HCT116 (cell line): ENCODE measurements around the gene HELLS. TPM values are rescaled to one million over a fixed set of nuclear protein-coding genes. Genes with fewer than 3 reads are reported as not detected.

ENCODE experiments used
- ATAC-seq: fragments of 200-7000 bp; cut with Tn5 transposase; 2 replicates; pipeline ENCODE4 v1.9.1; 2020; ENCODE audit warnings: mild to moderate bottlenecking, moderate library complexity
- BruUV-seq: library from RNA; stranded (reverse); fragments of 400-500 nt; replicated peaks from 2 replicates; lab custom pipeline; 2021; lab: Mats Ljungman, UMichigan
- CTCF ChIA-PET: fragments of 300-600 bp; sonication (Branson Sonifier 250); formaldehyde crosslinking; loops from one replicate; lab custom pipeline; 2021; ENCODE audit warnings: antibody characterized with exemption; lab: Charles Lee
- POLR2A ChIA-PET: fragments of 300-600, 350-600 bp; sonication (Branson Sonifier 250); formaldehyde crosslinking; loops from one replicate; lab custom pipeline; 2021; ENCODE audit warnings: antibody characterized with exemption; lab: Charles Lee
- RAD21 ChIA-PET, 2 experiments: fragments of 300-600 bp; sonication (Branson Sonifier 250); formaldehyde crosslinking; loops; one replicate each; lab custom pipeline; 2023; ENCODE audit warnings: low total read pairs in 2 of 2; ENCODE audit not compliant: uncharacterized antibody in 2 of 2, unreplicated experiment in 2 of 2, low non-redundant PET in 1 of 2; lab: Charles Lee
- DNase-seq: peaks from one replicate; pipeline ENCODE4 v3.0.0-alpha.2; 2010; ENCODE audit warnings: low read depth, low spot score
- H2AFZ ChIP-seq: fragments of 200-600 bp; shearing (Covaris generic), sonication (generic); 2 replicates; pipeline ENCODE4 v1.6.1; 2017; ENCODE audit warnings: low read depth, mixed run types, mixed read lengths, antibody characterized with exemption, low read length; ENCODE audit not compliant: poor library complexity, severe bottlenecking
- H3K27ac ChIP-seq: 2 replicates; pipeline ENCODE4 v1.5.1; 2012; ENCODE audit warnings: low read depth, low read length
- H3K27me3 ChIP-seq: fragments of 200-600 bp; sonication (generic); 2 replicates; pipeline ENCODE4 v1.6.1; 2016; ENCODE audit warnings: mixed run types, low read length, mixed read lengths; ENCODE audit not compliant: insufficient read depth
- H3K36me3 ChIP-seq, 2 experiments: fragments of 200-500 bp in 1 of 2; fragments of 200-600 bp in 1 of 2; sonication (Bioruptor generic) in 1 of 2; sonication (generic) in 1 of 2; 2 replicates each; pipeline versions ENCODE4 v1.5.1 to v1.6.1; 2014 to 2016; ENCODE audit warnings: low read length in 2 of 2, inconsistent platforms in 1 of 2, mixed read lengths in 1 of 2, mixed run types in 1 of 2; ENCODE audit not compliant: insufficient read depth in 2 of 2, control insufficient read depth in 1 of 2
- H3K4me1 ChIP-seq, 2 experiments: fragments of 200-600 bp in 1 of 2; sonication (generic) in 1 of 2; 2 replicates each; pipeline versions ENCODE4 v1.5.1 to v1.6.1; 2012 to 2017; ENCODE audit warnings: low read length in 2 of 2, inconsistent platforms in 1 of 2, mild to moderate bottlenecking in 1 of 2, mixed read lengths in 1 of 2, mixed run types in 1 of 2, moderate library complexity in 1 of 2; ENCODE audit not compliant: insufficient read depth in 2 of 2, control insufficient read depth in 1 of 2
- H3K4me2 ChIP-seq: fragments of 200-600 bp; sonication (generic); 2 replicates; pipeline ENCODE4 v1.6.1; 2017; ENCODE audit warnings: mixed run types, low read length, mixed read lengths
- H3K4me3 ChIP-seq, 2 experiments: fragments of 200-600 bp in 1 of 2; sonication (generic) in 1 of 2; replicated peaks in 1 of 2; 2 replicates each; pipeline ENCODE4 v1.5.1; 2011 to 2016; ENCODE audit warnings: low read length in 2 of 2, control low read depth in 1 of 2, low read depth in 1 of 2, mild to moderate bottlenecking in 1 of 2, mixed read lengths in 1 of 2, mixed run types in 1 of 2
- H3K79me2 ChIP-seq: fragments of 200-600 bp; sonication (generic); 2 replicates; pipeline ENCODE4 v1.6.1; 2017; ENCODE audit warnings: mild to moderate bottlenecking, mixed run types, low read length, moderate library complexity, mixed read lengths; ENCODE audit not compliant: insufficient read depth
- H3K9ac ChIP-seq: fragments of 200-600 bp; sonication (generic); 2 replicates; pipeline ENCODE4 v1.6.1; 2016; ENCODE audit warnings: low read length, mixed read lengths
- H3K9me2 ChIP-seq: fragments of 200-600 bp; sonication (generic), shearing (Covaris generic); 2 replicates; pipeline ENCODE4 v1.6.1; 2017; ENCODE audit warnings: mixed run types, mild to moderate bottlenecking, moderate library complexity; ENCODE audit not compliant: insufficient read depth
- H3K9me3 ChIP-seq, 2 experiments: fragments of 200-500 bp in 1 of 2; fragments of 200-600 bp in 1 of 2; sonication (Bioruptor generic) in 1 of 2; sonication (generic) in 1 of 2; 2 replicates each; pipeline ENCODE4 v1.6.1; 2014 to 2017; ENCODE audit warnings: low read length in 2 of 2, mixed read lengths in 2 of 2, inconsistent platforms in 1 of 2, low read depth in 1 of 2, mild to moderate bottlenecking in 1 of 2, mixed run types in 1 of 2, moderate library complexity in 1 of 2; ENCODE audit not compliant: control insufficient read depth in 1 of 2, insufficient read depth in 1 of 2
- H4K20me1 ChIP-seq: fragments of 200-600 bp; sonication (generic), shearing (Covaris generic); 2 replicates; pipeline ENCODE4 v1.6.1; 2017; ENCODE audit warnings: mixed run types, mild to moderate bottlenecking, moderate library complexity; ENCODE audit not compliant: insufficient read depth
- CBX3 ChIP-seq: IDR thresholded peaks from 2 replicates; pipeline ENCODE4 v1.6.1; 2012; ENCODE audit warnings: low read depth
- CEBPB ChIP-seq: IDR thresholded peaks from 2 replicates; pipeline ENCODE4 v1.6.1; 2012; ENCODE audit warnings: low read depth
- EGR1 ChIP-seq: IDR thresholded peaks from 2 replicates; pipeline ENCODE4 v1.6.1; 2012; ENCODE audit warnings: low read depth
- ELF1 ChIP-seq: IDR thresholded peaks from 2 replicates; pipeline ENCODE4 v1.6.1; 2012; ENCODE audit warnings: low read depth, borderline replicate concordance
- EZH2 ChIP-seq: fragments of 200-600 bp; sonication (generic); IDR thresholded peaks from 2 replicates; pipeline ENCODE4 v1.6.1; 2017; ENCODE audit warnings: antibody characterized with exemption, mixed run types
- EZH2phosphoT487 ChIP-seq: fragments of 200-600 bp; IDR thresholded peaks from 2 replicates; pipeline ENCODE4 v1.6.1; 2018; ENCODE audit warnings: antibody characterized with exemption, borderline replicate concordance
- FOSL1 ChIP-seq: IDR thresholded peaks from 2 replicates; pipeline ENCODE4 v1.6.1; 2012; ENCODE audit warnings: low read depth
- JUND ChIP-seq: IDR thresholded peaks from 2 replicates; pipeline ENCODE4 v1.6.1; 2012
- MAX ChIP-seq: IDR thresholded peaks from 2 replicates; pipeline ENCODE4 v1.6.1; 2012
- POLR2A ChIP-seq: IDR thresholded peaks from 2 replicates; pipeline ENCODE4 v1.7.0; 2011; ENCODE audit warnings: borderline replicate concordance; ENCODE audit not compliant: insufficient read depth, insufficient read length; ENCODE audit errors: extremely low read depth
- POLR2AphosphoS5 ChIP-seq: IDR thresholded peaks from 2 replicates; pipeline ENCODE4 v1.6.1; 2011; ENCODE audit warnings: mild to moderate bottlenecking, low read depth, low read length, moderate library complexity
- RAD21 ChIP-seq: IDR thresholded peaks from 2 replicates; pipeline ENCODE4 v1.6.1; 2012; ENCODE audit warnings: low read depth, mild to moderate bottlenecking
- SP1 ChIP-seq: IDR thresholded peaks from 2 replicates; pipeline ENCODE4 v1.6.1; 2012; ENCODE audit warnings: low read depth
- SRF ChIP-seq: IDR thresholded peaks from 2 replicates; pipeline ENCODE4 v1.6.1; 2012; ENCODE audit warnings: low read depth
- TCF7L2 ChIP-seq: IDR thresholded peaks from 2 replicates; pipeline ENCODE4 v1.7.0; 2011; ENCODE audit warnings: borderline replicate concordance, inconsistent platforms; ENCODE audit not compliant: insufficient read depth, insufficient read length; ENCODE audit errors: extremely low read depth
- YY1 ChIP-seq: IDR thresholded peaks from 2 replicates; pipeline ENCODE4 v1.6.1; 2011; ENCODE audit warnings: low read length, low read depth, moderate library complexity, mild to moderate bottlenecking; ENCODE audit not compliant: insufficient replicate concordance; ENCODE audit errors: extremely low read depth
- ZBTB33 ChIP-seq: IDR thresholded peaks from 2 replicates; pipeline ENCODE4 v1.6.1; 2011; ENCODE audit warnings: mild to moderate bottlenecking, low read length, moderate library complexity; ENCODE audit not compliant: insufficient replicate concordance; ENCODE audit errors: extremely low read depth
- ZFX ChIP-seq: fragments of 450-650 bp; IDR thresholded peaks from 2 replicates; pipeline ENCODE4 v1.6.1; 2017
- intact Hi-C: fragments of 100-400 bp; cut with micrococcal nuclease; formaldehyde crosslinking; loops from 2 replicates; pipeline ENCODE4 v1.10.0; 2022
- total RNA-seq: library from RNA; stranded (reverse); gene quantifications from one replicate; pipeline ENCODE4 v1.2.1, GENCODE V29; 2021; ENCODE audit not compliant: unreplicated experiment
- TF ChIP-seq, protein P1 (sequence below): IDR thresholded peaks from 2 replicates; pipeline ENCODE4 v1.6.1; 2012
- TF ChIP-seq, protein P2 (sequence below), 3 experiments: fragments of 200-600 bp in 1 of 3; sonication (generic) in 1 of 3; IDR thresholded peaks in 2 of 3; conservative IDR thresholded peaks in 1 of 3; 2 replicates each; pipeline ENCODE4 v1.5.1; 2012 to 2017; ENCODE audit warnings: low read depth in 2 of 3, low read length in 2 of 3, antibody characterized with exemption in 1 of 3, borderline replicate concordance in 1 of 3, control low read depth in 1 of 3, mild to moderate bottlenecking in 1 of 3, mixed read lengths in 1 of 3, mixed run types in 1 of 3, moderate library complexity in 1 of 3; ENCODE audit not compliant: insufficient read depth in 1 of 3

The HELLS gene
- total RNA-seq, 1 experiment from 2014 or later: 134 TPM

- DNase-seq: no peak
- CTCF ChIA-PET: no interaction called here
- BruUV-seq: no TSS peak
Observed at GRCh38 chr10:94549221-94549620, 3.6 kb downstream of the HELLS start.

More at GRCh38 chr10:94549221-94549620, 3.6 kb downstream of the HELLS start:
- Histone ChIP-seq H3K4me1 (peaks cover 10 to 21% of the 10 kb centered on the region in 2 experiments), H2AFZ (no peak overlapping the region), H3K27ac (no peak overlapping the region), H3K27me3 (no peaks in the 10 kb centered on the region), H3K4me2 (no peak overlapping the region), H3K4me3 (no peak overlapping the region), H3K79me2 (peaks cover 82% of the 10 kb centered on the region), H3K9me2 (no peaks in the 10 kb centered on the region), H3K9me3 (no peaks in the 10 kb centered on the region), H3K36me3 (peaks cover 10 to 17% of the 10 kb centered on the region in 2 experiments; a peak in 3 of 4 replicates), H4K20me1 (peaks cover 11% of the 10 kb centered on the region; the same call in 1 of the 2 replicates), H3K9ac (no peak overlapping the region)
- RAD21 ChIA-PET: no interaction called here
- POLR2A ChIA-PET: no interaction called here
- intact Hi-C loops: no loop called here
- ATAC-seq: no peak
- no peak for TF ChIP-seq CEBPB
- no peak for TF ChIP-seq EGR1
- TF ChIP-seq EZH2phosphoT487: no peak
- TF ChIP-seq MAX: no peak
- no peak for TF ChIP-seq POLR2AphosphoS5
- no peak for TF ChIP-seq YY1
- no peak for TF ChIP-seq JUND
- TF ChIP-seq, protein P1, sequence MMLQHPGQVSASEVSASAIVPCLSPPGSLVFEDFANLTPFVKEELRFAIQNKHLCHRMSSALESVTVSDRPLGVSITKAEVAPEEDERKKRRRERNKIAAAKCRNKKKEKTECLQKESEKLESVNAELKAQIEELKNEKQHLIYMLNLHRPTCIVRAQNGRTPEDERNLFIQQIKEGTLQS: no peak
- TF ChIP-seq EZH2: no peak
- no peak for TF ChIP-seq SP1
- TF ChIP-seq ZBTB33: no peak
- TF ChIP-seq RAD21: no peak
- no peak for TF ChIP-seq TCF7L2
- TF ChIP-seq, protein P2, sequence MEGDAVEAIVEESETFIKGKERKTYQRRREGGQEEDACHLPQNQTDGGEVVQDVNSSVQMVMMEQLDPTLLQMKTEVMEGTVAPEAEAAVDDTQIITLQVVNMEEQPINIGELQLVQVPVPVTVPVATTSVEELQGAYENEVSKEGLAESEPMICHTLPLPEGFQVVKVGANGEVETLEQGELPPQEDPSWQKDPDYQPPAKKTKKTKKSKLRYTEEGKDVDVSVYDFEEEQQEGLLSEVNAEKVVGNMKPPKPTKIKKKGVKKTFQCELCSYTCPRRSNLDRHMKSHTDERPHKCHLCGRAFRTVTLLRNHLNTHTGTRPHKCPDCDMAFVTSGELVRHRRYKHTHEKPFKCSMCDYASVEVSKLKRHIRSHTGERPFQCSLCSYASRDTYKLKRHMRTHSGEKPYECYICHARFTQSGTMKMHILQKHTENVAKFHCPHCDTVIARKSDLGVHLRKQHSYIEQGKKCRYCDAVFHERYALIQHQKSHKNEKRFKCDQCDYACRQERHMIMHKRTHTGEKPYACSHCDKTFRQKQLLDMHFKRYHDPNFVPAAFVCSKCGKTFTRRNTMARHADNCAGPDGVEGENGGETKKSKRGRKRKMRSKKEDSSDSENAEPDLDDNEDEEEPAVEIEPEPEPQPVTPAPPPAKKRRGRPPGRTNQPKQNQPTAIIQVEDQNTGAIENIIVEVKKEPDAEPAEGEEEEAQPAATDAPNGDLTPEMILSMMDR (IDR thresholded peaks at IDR 0.05 in 2 of 3, conservative IDR thresholded peaks at IDR 0.05 in 1 of 3; ENCODE audit: borderline replicate concordance in 1 of 3, insufficient read depth in 1 of 3, low read depth in 2 of 3, low read length in 2 of 3): no peak
- no peak for TF ChIP-seq POLR2A
- no peak for TF ChIP-seq CBX3
- TF ChIP-seq SRF: no peak
- TF ChIP-seq ZFX: no peak
- TF ChIP-seq FOSL1: no peak
- no peak for TF ChIP-seq ELF1
